ENCODE measurements around the gene CCR5. TPM values are rescaled to one million over a fixed set of nuclear protein-coding genes. Genes with fewer than 3 reads are reported as not detected.

CCR5 gene
- total and polyA plus RNA-seq, 2 of the 8 experiments (the other 6 are each of a cell fraction or from before 2014, with no cell fraction given), result not detected

- Histone ChIP-seq H3K4me3 (ENCODE audit: extremely low read depth in 1 of 4, insufficient read depth in 2 of 4, low read depth in 3 of 4, low read length in 4 of 4) (no peak overlapping the region), H2BK20ac (ENCODE audit: low read length) (no peak overlapping the region), H3K79me2 (ENCODE audit: control insufficient read depth in 1 of 2, insufficient read depth in 2 of 2, low read length in 2 of 2) (no peaks in the 10 kb centered on the region), H3K9me3 (ENCODE audit: insufficient read depth in 2 of 2, low read depth in 1 of 2, low read length in 1 of 2) (peaks cover 4 to 5% of the 10 kb centered on the region in 2 experiments; a peak in 2 of 4 replicates), H3K56ac (replicated peaks; ENCODE audit: insufficient read length, low read depth, low read length) (no peak overlapping the region), H3K27me3 (replicated peaks in 1 of 4; ENCODE audit: control insufficient read depth in 3 of 4, extremely low read depth in 1 of 4, insufficient read depth in 3 of 4, low read length in 3 of 4) (no peaks in the 10 kb centered on the region), H2BK15ac (ENCODE audit: low read length) (no peak overlapping the region), H3K14ac (ENCODE audit: insufficient read length) (no peak overlapping the region), H2BK12ac (ENCODE audit: low read depth, low read length) (no peak overlapping the region), H3K79me1 (ENCODE audit: low read depth, low read length) (no peaks in the 10 kb centered on the region), H3K23me2 (ENCODE audit: low read depth, low read length) (no peaks in the 10 kb centered on the region), H2AK5ac (ENCODE audit: low read depth, low read length) (no peak overlapping the region), H2BK120ac (replicated peaks; ENCODE audit: low read depth, low read length) (no peak overlapping the region), H3K36me3 (ENCODE audit: control insufficient read depth in 2 of 4, insufficient read depth in 4 of 4, low read length in 3 of 4) (no peaks in the 10 kb centered on the region), H4K20me1 (replicated peaks in 1 of 2; ENCODE audit: control insufficient read depth in 1 of 2, insufficient read depth in 2 of 2, low read length in 2 of 2) (no peaks in the 10 kb centered on the region), H3K18ac (ENCODE audit: extremely low read depth, low read length) (no peak overlapping the region), H4K5ac (ENCODE audit: insufficient read length, low read depth, low read length) (no peak overlapping the region), H3K23ac (ENCODE audit: insufficient read length) (no peak overlapping the region), H2AFZ (ENCODE audit: low read length) (no peak overlapping the region), H3K9ac (replicated peaks in 1 of 4; ENCODE audit: extremely low read depth in 1 of 4, low read depth in 3 of 4, low read length in 3 of 4) (no peak overlapping the region), H3K27ac (ENCODE audit: low read depth, low read length) (no peak overlapping the region), H3K4ac (replicated peaks; ENCODE audit: insufficient read length, low read depth, low read length) (no peak overlapping the region), H3K4me1 (replicated peaks in 1 of 4; ENCODE audit: control insufficient read depth in 3 of 4, insufficient read depth in 4 of 4, low read length in 3 of 4) (no peaks in the 10 kb centered on the region), H3K4me2 (ENCODE audit: insufficient read depth in 1 of 2, low read depth in 2 of 2, low read length in 2 of 2) (no peak overlapping the region), H2BK5ac (ENCODE audit: low read depth, low read length) (no peak overlapping the region), H4K8ac (ENCODE audit: extremely low read depth, insufficient read depth, low read length) (no peak overlapping the region), H4K91ac (replicated peaks; ENCODE audit: insufficient read length, low read length) (no peak overlapping the region)
- TF ChIP-seq SIRT6 (IDR thresholded peaks at IDR 0.05; ENCODE audit: low read length), result no peak
- TF ChIP-seq RBBP5 (IDR thresholded peaks at IDR 0.05; ENCODE audit: borderline replicate concordance, low read depth, low read length), result no peak
- no peak for TF ChIP-seq KDM1A (IDR thresholded peaks at IDR 0.05; ENCODE audit: borderline replicate concordance, low read length)
- no peak for TF ChIP-seq SP2 (IDR thresholded peaks at IDR 0.05; ENCODE audit: low read length)
- TF ChIP-seq RXRA (IDR thresholded peaks at IDR 0.05; ENCODE audit: insufficient read depth, low read depth, low read length), result no peak
- no peak for TF ChIP-seq RFX5 (IDR thresholded peaks at IDR 0.05; ENCODE audit: borderline replicate concordance, low read depth, low read length)
- no peak for TF ChIP-seq SIX5 (IDR thresholded peaks at IDR 0.05; ENCODE audit: low read depth, low read length)
- ChIA-PET POLR2A (ENCODE audit: partially characterized antibody) (no interaction called here), CTCF (ENCODE audit: partially characterized antibody) (interaction anchor here (0.9 to 1.1 kb wide), 3 partner anchors 10 to 360 kb away, joined by 3 read pairs; no protein-coding TSS in a partner anchor)
- 82% methylated on average over 1 of the region's 1 CpG; no CpG with 5 or more reads in 1 of the 2 experiments for WGBS, 2 experiments (ENCODE audit: extremely low coverage in 1 of 2, insufficient coverage in 1 of 2, insufficient read length in 1 of 2, insufficient replicate concordance in 2 of 2, low coverage in 1 of 2, low lambda C conversion rate in 2 of 2, missing lambda C conversion rate in 1 of 2)
- FAIRE-seq, result no peak
- DNase-seq (ENCODE audit: low read depth in 1 of 2, low spot score in 2 of 2), result no peak
Observed at GRCh38 chr3:46321461-46322104, 49.2 kb upstream of the CCR5 start.
